Ishikawa (cell line): ENCODE data around the gene KIF26B.
A peak's percentile ranks its signal among the peaks of the same experiment; 100 is the strongest.

Source experiments
- CEBPB ChIP-seq: IDR thresholded peaks from 2 replicates; pipeline ENCODE4 v1.6.1; 2012
- CREB1 ChIP-seq: IDR thresholded peaks from 2 replicates; pipeline ENCODE4 v1.6.1; 2012; ENCODE audit warnings: low read depth
- EGR1 ChIP-seq: IDR thresholded peaks from 2 replicates; pipeline ENCODE4 v1.6.1; 2012
- EP300 ChIP-seq: IDR thresholded peaks from 2 replicates; pipeline ENCODE4 v1.6.1; 2012; ENCODE audit warnings: borderline replicate concordance
- FOXM1 ChIP-seq: IDR thresholded peaks from 2 replicates; pipeline ENCODE4 v1.6.1; 2012; ENCODE audit warnings: low read depth, borderline replicate concordance
- MAX ChIP-seq: IDR thresholded peaks from 2 replicates; pipeline ENCODE4 v1.6.1; 2012
- NFIC ChIP-seq: IDR thresholded peaks from 2 replicates; pipeline ENCODE4 v1.6.1; 2012
- RAD21 ChIP-seq: IDR thresholded peaks from 2 replicates; pipeline ENCODE4 v1.6.1; 2012; ENCODE audit warnings: low read depth
- REST ChIP-seq: IDR thresholded peaks from 2 replicates; pipeline ENCODE4 v1.6.1; 2012; ENCODE audit warnings: low read depth, mild to moderate bottlenecking
- TAF1 ChIP-seq: IDR thresholded peaks from 2 replicates; pipeline ENCODE4 v1.6.1; 2012; ENCODE audit warnings: low read depth, mild to moderate bottlenecking
- TCF12 ChIP-seq: IDR thresholded peaks from 2 replicates; pipeline ENCODE4 v1.6.1; 2012; ENCODE audit warnings: low read depth
- TEAD4 ChIP-seq: IDR thresholded peaks from 2 replicates; pipeline ENCODE4 v1.6.1; 2012
- USF1 ChIP-seq: IDR thresholded peaks from 2 replicates; pipeline ENCODE4 v1.6.1; 2012
- YY1 ChIP-seq: IDR thresholded peaks from 2 replicates; pipeline ENCODE4 v1.6.1; 2012; ENCODE audit warnings: low read depth
- ZBTB7A ChIP-seq: IDR thresholded peaks from 2 replicates; pipeline ENCODE4 v1.6.1; 2012; ENCODE audit warnings: low read depth

Gene KIF26B

DNA sequence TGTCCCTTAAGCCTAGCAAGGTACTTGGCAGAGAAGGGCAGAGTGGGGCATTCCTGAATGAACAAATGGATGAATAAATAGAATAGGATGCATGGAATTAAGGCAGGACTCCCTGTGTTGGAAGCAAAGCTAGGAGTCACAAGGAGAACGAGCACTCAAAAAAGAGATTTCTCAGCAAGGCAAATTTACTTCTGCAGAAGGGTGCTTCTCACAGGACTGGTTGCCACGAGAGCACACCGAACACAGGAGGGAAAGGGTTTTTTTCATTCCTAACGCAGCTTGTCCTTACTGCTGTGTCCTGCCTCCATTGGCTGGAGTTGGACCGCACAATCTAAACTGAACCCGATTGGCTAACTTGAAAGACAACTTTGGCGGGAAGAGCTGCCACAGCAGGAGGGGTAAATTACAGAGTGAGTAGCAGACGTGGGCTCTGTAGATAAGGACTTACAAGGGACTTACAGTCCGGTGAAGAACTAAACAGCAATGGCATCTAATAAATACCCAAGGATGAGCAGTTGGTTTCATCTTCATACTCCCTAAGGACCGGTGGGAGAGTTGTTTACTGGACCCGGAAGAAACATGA lies 52.4 kb downstream of the KIF26B start:
- TF ChIP-seq USF1: 0 out of 2 replicates have a peak, but pooled peaks have one; percentile 26
- TF ChIP-seq EP300: no peak

GRCh38 chr1:245207801-245208200 lies 53.0 kb downstream of the KIF26B start:
- TF ChIP-seq CEBPB: no peak
- TF ChIP-seq TEAD4: no peak
- no peak for TF ChIP-seq EP300
- no peak for TF ChIP-seq TAF1
- TF ChIP-seq NFIC: no peak

DNA sequence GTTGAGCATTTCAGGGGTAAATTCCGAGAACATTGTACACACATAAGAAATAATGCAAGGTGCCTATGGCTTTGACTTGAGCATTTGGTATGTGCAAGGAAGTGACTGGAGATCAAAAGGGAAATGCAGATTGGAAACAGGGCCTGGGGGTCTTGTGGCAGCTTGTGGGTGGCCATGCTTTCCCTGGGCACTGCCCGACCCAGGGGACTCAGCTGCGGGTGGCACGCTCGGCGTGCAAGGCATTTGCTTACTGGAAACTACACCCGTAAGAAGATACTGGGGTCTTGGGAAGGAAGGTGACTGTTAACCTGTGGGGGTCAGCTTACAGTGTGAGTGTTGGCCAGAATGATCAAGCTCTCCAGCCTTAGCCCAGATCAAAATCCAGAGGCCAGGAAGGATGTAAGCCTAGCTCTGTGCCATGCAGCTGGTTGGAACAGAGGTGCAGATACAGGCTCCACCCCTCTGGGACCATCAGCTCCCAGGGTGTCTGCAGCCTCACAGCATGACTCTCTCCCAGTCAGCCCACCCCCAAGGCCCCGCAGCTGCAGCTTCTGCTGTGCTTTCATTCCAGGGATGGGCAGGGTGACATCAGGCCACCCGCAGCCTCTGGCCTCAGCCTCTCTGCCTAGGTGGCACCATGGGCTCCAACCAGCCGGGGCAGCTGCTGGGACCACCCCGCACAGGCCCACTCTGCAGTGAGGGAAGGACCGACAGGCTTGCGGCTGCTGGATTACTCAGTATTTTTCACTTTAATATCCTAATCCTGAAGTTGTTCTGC lies 55.1 kb downstream of the KIF26B start:
- TF ChIP-seq TEAD4: no peak
- no peak for TF ChIP-seq MAX
- TF ChIP-seq REST: no peak
- no peak for TF ChIP-seq TAF1
- no peak for TF ChIP-seq EP300
- TF ChIP-seq CEBPB: no peak
- TF ChIP-seq EGR1: no peak
- no peak for TF ChIP-seq ZBTB7A
- TF ChIP-seq NFIC: no peak
- no peak for TF ChIP-seq FOXM1
- TF ChIP-seq YY1: no peak
- TF ChIP-seq CREB1: no peak
- TF ChIP-seq TCF12: no peak
- no peak for TF ChIP-seq USF1
- no peak for TF ChIP-seq RAD21

GRCh38 chr1:245211035-245211749 lies 56.4 kb downstream of the KIF26B start:
- TF ChIP-seq TEAD4 (no peak), TAF1 (no peak), TCF12 (no peak), CREB1 (no peak), RAD21 (no peak), YY1 (no peak)

- no peak for TF ChIP-seq TEAD4
- TF ChIP-seq MAX: no peak
- no peak for TF ChIP-seq FOXM1
Observed at GRCh38 chr1:245211761-245212160, 57.0 kb downstream of the KIF26B start.

- no peak for TF ChIP-seq EP300
- TF ChIP-seq CREB1: no peak
Observed at GRCh38 chr1:245212221-245212710, 57.5 kb downstream of the KIF26B start.

DNA sequence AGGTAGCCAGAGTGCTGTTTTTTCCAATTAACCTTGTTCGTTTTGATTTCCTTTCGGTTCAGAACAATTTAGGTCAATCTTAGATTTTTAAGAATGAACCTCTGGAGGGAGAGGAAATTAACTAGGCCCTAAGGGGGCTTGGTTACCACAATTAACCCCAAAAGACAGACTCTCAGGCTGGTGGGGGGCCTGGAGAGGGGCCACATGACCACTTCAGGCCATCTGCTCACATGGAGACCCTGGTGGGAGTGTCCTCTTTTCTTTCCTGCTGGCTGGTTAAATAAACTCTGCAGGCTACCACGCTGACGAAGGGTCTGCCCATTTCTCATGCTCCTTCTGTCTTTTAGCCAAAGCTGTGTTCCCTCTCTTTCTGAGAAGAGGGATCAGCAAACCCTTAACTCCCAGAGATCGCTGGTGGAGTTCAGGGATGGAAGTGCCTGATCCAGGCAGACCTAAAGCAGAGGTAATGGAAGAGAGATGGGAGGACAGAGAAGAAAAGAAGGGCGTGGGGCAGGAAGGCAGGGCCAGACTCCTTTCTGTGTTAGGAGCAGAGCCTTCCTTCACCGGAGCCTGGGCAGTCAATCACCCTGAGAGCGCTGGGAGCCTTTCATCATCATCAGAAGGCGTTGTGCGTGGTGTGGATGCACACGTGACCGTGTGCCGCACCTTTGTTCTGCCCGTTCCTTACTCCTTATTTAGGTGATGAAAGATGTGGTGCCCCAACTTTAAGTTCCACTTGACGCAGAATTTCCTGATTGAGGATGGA lies 58.5 kb downstream of the KIF26B start:
- TF ChIP-seq TCF12 (no peak), YY1 (no peak)

DNA sequence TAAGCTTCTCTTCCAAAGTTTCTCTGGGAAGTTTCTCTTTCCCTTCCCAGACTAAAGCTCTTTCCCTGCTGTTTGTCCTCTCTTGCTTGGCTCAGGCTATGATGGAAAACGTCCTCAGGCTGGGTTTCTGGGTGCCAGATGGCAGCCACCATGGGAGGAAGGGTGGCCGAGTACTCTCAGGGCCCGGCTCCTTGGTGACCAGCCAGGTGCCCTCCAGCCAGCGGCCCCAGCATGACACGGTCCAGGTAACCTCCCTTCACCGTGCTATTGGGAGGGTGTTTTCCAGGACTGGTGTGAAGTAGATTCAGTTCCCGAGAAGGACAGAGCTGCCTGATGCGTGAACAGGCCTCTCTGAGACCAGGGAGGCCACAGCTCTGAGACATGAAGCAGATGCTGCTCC lies 60.3 kb downstream of the KIF26B start:
- TF ChIP-seq REST (no peak), USF1 (no peak), NFIC (no peak), CREB1 (no peak), TEAD4 (no peak), YY1 (no peak), CEBPB (no peak), EGR1 (no peak), TAF1 (no peak), EP300 (no peak), MAX (no peak), RAD21 (no peak), ZBTB7A (no peak), FOXM1 (no peak), TCF12 (no peak)
